ENCODE results near the gene PIGV. TPM values are rescaled to one million over a fixed set of nuclear protein-coding genes. Genes with fewer than 3 reads are reported as not detected.

The PIGV gene
- polyA plus RNA-seq, 1 donor from 2014 or later: 4.7 TPM

DNA sequence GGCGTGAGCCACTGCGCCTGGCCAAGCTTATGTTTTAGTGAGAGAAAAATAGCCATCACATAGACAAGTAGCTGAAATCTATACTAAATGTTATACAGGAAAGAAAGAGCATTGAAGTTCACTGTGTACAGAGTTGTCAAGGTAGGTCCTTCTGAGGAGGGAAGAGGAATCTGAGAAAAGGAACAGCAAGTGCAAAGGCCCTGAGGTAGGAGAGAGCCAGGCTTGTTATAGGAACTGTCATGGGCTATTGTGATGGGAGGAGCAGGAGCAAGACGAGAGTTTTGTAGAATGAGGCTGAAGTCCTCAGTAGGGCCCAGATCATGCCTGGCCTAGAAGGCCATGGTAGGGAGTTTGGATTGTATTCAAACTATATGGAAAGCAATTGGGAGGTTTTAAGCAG, 43.3 kb downstream of the PIGV start:
- Histone ChIP-seq H3K9me2 (ENCODE audit: insufficient read depth, low read length) (no peaks in the 10 kb centered on the region), H3K27ac (ENCODE audit: low read length) (no peak overlapping the region), H3K36me3 (ENCODE audit: insufficient read depth, low read length) (no peaks in the 10 kb centered on the region), H4K20me1 (ENCODE audit: insufficient read depth) (no peaks in the 10 kb centered on the region), H3K4me2 (ENCODE audit: low read length) (no peak overlapping the region), H2AFZ (ENCODE audit: low read depth, low read length) (no peak overlapping the region), H3K27me3 (ENCODE audit: insufficient read depth, low read depth, low read length) (no peaks in the 10 kb centered on the region), H3K4me3 (ENCODE audit: low read length) (no peak overlapping the region), H3K9ac (ENCODE audit: low read length) (no peak overlapping the region), H3F3A (ENCODE audit: insufficient read depth, low read length, poor library complexity, severe bottlenecking) (no peaks in the 10 kb centered on the region), H3K79me2 (replicated peaks; ENCODE audit: insufficient read depth, low read length) (peaks cover 27% of the 10 kb centered on the region), H3K9me3 (ENCODE audit: low read length) (no peaks in the 10 kb centered on the region)
- TF ChIP-seq SMC3 (conservative IDR thresholded peaks at IDR 0.05; ENCODE audit: poor library complexity) (no peak), TAF1 (IDR thresholded peaks at IDR 0.05; ENCODE audit: low read depth) (no peak), REST (IDR thresholded peaks at IDR 0.05; ENCODE audit: borderline replicate concordance) (no peak), POLR2AphosphoS5 (IDR thresholded peaks at IDR 0.05) (no peak), MXI1 (conservative IDR thresholded peaks at IDR 0.05; ENCODE audit: poor library complexity, severe bottlenecking) (no peak), CTCF (IDR thresholded peaks at IDR 0.05; ENCODE audit: poor library complexity, severe bottlenecking) (no peak), RAD21 (conservative IDR thresholded peaks at IDR 0.05) (no peak), EZH2 (IDR thresholded peaks at IDR 0.05; ENCODE audit: borderline replicate concordance, insufficient read depth, low read length, poor library complexity, severe bottlenecking) (no peak), EP300 (conservative IDR thresholded peaks at IDR 0.05; ENCODE audit: poor library complexity, severe bottlenecking) (no peak)

GRCh38 chr1:26831546-26832248, 43.9 kb downstream of the PIGV start:
- H3K27ac ChIP-seq (ENCODE audit: low read length): no peak overlapping the region

More at GRCh38 chr1:26831546-26832248, 43.9 kb downstream of the PIGV start:
- H3K4me3 ChIP-seq (ENCODE audit: low read length): no peak overlapping the region
- H3F3A ChIP-seq (ENCODE audit: insufficient read depth, low read length, poor library complexity, severe bottlenecking): no peaks in the 10 kb centered on the region
- H3K36me3 ChIP-seq (ENCODE audit: insufficient read depth, low read length): no peaks in the 10 kb centered on the region
- H4K20me1 ChIP-seq (ENCODE audit: insufficient read depth): no peaks in the 10 kb centered on the region
- H3K9me2 ChIP-seq (ENCODE audit: insufficient read depth, low read length): no peaks in the 10 kb centered on the region
- no peaks in the 10 kb centered on the region for H3K27me3 ChIP-seq (ENCODE audit: insufficient read depth, low read depth, low read length)
- peaks cover 24% of the 10 kb centered on the region for H3K79me2 ChIP-seq (replicated peaks; ENCODE audit: insufficient read depth, low read length)
- no peak overlapping the region for H3K9ac ChIP-seq (ENCODE audit: low read length)
- H2AFZ ChIP-seq (ENCODE audit: low read depth, low read length): no peak overlapping the region
- no peak for TF ChIP-seq REST (IDR thresholded peaks at IDR 0.05; ENCODE audit: borderline replicate concordance)
- no peak for TF ChIP-seq MXI1 (conservative IDR thresholded peaks at IDR 0.05; ENCODE audit: poor library complexity, severe bottlenecking)
- TF ChIP-seq EP300 (conservative IDR thresholded peaks at IDR 0.05; ENCODE audit: poor library complexity, severe bottlenecking): no peak
- no peak for TF ChIP-seq RAD21 (conservative IDR thresholded peaks at IDR 0.05)
- TF ChIP-seq CTCF (IDR thresholded peaks at IDR 0.05; ENCODE audit: poor library complexity, severe bottlenecking): no peak
- TF ChIP-seq SMC3 (conservative IDR thresholded peaks at IDR 0.05; ENCODE audit: poor library complexity): no peak
- no peak for TF ChIP-seq TAF1 (IDR thresholded peaks at IDR 0.05; ENCODE audit: low read depth)
- TF ChIP-seq POLR2AphosphoS5 (IDR thresholded peaks at IDR 0.05): no peak
- TF ChIP-seq EZH2 (IDR thresholded peaks at IDR 0.05; ENCODE audit: borderline replicate concordance, insufficient read depth, low read length, poor library complexity, severe bottlenecking): no peak
- H3K4me2 ChIP-seq (ENCODE audit: low read length): no peak overlapping the region
- H3K9me3 ChIP-seq (ENCODE audit: low read length): no peaks in the 10 kb centered on the region
